22Rv1 (cell line): ENCODE data around the gene IGSF9B.

Experiments
- H3K27ac ChIP-seq: fragments of 450-650 bp; 2 replicates; pipeline ENCODE4 v1.5.1; 2017
- ZFX ChIP-seq: fragments of 450-650 bp; IDR thresholded peaks from 2 replicates; pipeline ENCODE4 v1.6.1; 2017; ENCODE audit warnings: antibody characterized with exemption, borderline replicate concordance
- TF ChIP-seq, protein P1 (sequence below): fragments of 450-650 bp; IDR thresholded peaks from 2 replicates; pipeline ENCODE4 v1.5.1; 2017; ENCODE audit warnings: mild to moderate bottlenecking

Gene IGSF9B

GRCh38 chr11:133897331-133897650 is 59.5 kb downstream of the IGSF9B start:
- TF ChIP-seq, protein P1, sequence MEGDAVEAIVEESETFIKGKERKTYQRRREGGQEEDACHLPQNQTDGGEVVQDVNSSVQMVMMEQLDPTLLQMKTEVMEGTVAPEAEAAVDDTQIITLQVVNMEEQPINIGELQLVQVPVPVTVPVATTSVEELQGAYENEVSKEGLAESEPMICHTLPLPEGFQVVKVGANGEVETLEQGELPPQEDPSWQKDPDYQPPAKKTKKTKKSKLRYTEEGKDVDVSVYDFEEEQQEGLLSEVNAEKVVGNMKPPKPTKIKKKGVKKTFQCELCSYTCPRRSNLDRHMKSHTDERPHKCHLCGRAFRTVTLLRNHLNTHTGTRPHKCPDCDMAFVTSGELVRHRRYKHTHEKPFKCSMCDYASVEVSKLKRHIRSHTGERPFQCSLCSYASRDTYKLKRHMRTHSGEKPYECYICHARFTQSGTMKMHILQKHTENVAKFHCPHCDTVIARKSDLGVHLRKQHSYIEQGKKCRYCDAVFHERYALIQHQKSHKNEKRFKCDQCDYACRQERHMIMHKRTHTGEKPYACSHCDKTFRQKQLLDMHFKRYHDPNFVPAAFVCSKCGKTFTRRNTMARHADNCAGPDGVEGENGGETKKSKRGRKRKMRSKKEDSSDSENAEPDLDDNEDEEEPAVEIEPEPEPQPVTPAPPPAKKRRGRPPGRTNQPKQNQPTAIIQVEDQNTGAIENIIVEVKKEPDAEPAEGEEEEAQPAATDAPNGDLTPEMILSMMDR: no peak
- no peak for TF ChIP-seq ZFX
- H3K27ac ChIP-seq: no peak overlapping the region

- no peak for TF ChIP-seq ZFX
- TF ChIP-seq, protein P1: no peak
- H3K27ac ChIP-seq: no peak overlapping the region
Measured at GRCh38 chr11:133896642-133897330, 60.0 kb downstream of the IGSF9B start.

DNA sequence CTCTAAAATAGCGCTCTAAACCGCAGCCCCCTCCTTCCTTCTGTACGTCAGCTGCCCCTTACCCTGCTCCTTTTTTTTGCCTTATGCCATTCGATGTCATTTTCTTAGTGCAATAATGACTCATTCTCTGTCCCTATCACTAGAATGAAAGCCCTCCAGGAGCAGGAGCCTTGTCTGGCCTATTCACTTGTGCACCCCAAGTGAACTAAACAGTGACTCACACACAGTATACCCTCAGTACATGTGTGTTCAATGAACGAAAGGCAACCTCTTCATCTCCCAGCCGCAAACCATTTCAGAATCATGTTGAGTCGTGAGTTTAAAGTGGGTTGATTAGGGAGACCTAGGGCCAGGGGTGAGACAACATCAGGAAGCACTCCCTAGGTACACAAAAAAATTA is 60.7 kb downstream of the IGSF9B start:
- no peak overlapping the region for H3K27ac ChIP-seq
- TF ChIP-seq ZFX: no peak
- TF ChIP-seq, protein P1: no peak

DNA sequence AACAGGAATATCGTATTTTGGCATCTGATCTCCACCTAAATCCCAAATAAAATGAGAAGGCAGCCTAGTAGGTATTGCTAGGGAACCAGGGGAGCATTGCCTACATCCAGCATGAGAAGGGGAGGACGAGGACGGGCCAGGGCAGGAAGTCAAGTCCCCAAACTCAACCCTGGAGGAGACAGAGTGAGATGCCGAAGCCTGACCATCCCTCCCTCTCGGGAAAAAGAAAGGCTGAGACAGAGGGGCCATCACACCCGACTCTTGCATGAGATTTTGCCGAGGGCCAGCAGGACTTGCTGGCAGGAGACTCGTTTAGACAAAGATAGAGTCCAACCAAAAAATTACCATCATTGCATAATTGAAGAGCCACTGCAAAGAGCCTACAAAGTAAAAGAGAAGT is 61.2 kb downstream of the IGSF9B start:
- TF ChIP-seq ZFX: no peak
- TF ChIP-seq, protein P1: no peak
- H3K27ac ChIP-seq: no peak overlapping the region

DNA sequence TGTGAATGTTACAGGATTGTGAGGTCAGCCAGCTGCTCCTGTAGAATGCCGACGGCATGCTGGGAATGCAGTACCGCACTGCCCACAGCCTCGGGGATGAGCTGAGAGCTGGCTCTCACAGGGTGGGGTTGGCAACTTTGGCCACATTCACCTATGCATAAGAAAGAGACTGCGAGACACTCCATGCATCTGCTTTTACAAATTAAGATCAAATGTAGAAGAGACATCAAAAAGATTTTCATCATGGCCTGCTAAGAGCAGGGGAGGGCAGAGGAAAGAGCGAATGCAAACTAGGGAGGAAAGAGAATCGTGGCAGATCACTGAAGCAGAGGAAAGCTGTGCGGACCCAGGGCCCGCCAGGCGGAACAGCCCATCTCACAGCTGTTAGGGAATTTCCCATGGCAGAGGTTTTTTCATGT is 61.7 kb downstream of the IGSF9B start:
- H3K27ac ChIP-seq: no peak overlapping the region
- no peak for TF ChIP-seq ZFX
- TF ChIP-seq, protein P1: no peak

GRCh38 chr11:133893381-133893780 is 63.4 kb downstream of the IGSF9B start:
- no peak for TF ChIP-seq ZFX
- TF ChIP-seq, protein P1: no peak
- H3K27ac ChIP-seq: no peak overlapping the region

GRCh38 chr11:133892584-133893380 is 64.0 kb downstream of the IGSF9B start:
- TF ChIP-seq, protein P1: no peak
- TF ChIP-seq ZFX: no peak
- no peak overlapping the region for H3K27ac ChIP-seq
